Naive thymus-derived CD4-positive, alpha-beta T cell (primary cell): ENCODE results near the gene QKI. TPM values are rescaled to one million over a fixed set of nuclear protein-coding genes. Genes with fewer than 3 reads are reported as not detected.
A peak's percentile ranks its signal among the peaks of the same experiment; 100 is the strongest.

Source experiments
- ATAC-seq: fragments of 150-1000 bp; cut with Tn5 transposase; 2 replicates; pipeline ENCODE4 v1.10.0; 2021; ENCODE audit warnings: mild to moderate bottlenecking, moderate library complexity
- CTCF ChIA-PET: fragments of 350-600 bp; sonication (Branson Sonifier 250); formaldehyde crosslinking; loops from one replicate; lab custom pipeline; 2021; ENCODE audit warnings: antibody characterized with exemption; lab: Charles Lee
- POLR2A ChIA-PET: fragments of 350-600 bp; sonication (Branson Sonifier 250); formaldehyde crosslinking; loops from one replicate; lab custom pipeline; 2021; ENCODE audit warnings: antibody characterized with exemption, inconsistent platforms; lab: Charles Lee
- DNase-seq, 9 donors: peaks; one replicate each; pipeline versions ENCODE4 v3.0.0 to v3.0.0-alpha.2; 2020 to 2022; ENCODE audit warnings: mixed read lengths in 1 of 9
- H3K27ac ChIP-seq: one replicate; pipeline ENCODE4 v1.7.0; 2013; ENCODE audit warnings: mild to moderate bottlenecking, low read depth, low read length, moderate library complexity
- H3K27me3 ChIP-seq, 2 donors: one replicate each; pipeline ENCODE4 v1.7.0; 2013; ENCODE audit warnings: low read length in 2 of 2, mild to moderate bottlenecking in 2 of 2, moderate library complexity in 2 of 2; ENCODE audit not compliant: control insufficient read depth in 2 of 2, insufficient read depth in 2 of 2
- H3K36me3 ChIP-seq, 3 experiments: 1 replicate in 2 of 3; 2 replicates in 1 of 3; pipeline ENCODE4 v1.7.0; 2013; ENCODE audit warnings: low read length in 3 of 3, mild to moderate bottlenecking in 3 of 3, moderate library complexity in 1 of 3; ENCODE audit not compliant: insufficient read depth in 3 of 3, control insufficient read depth in 2 of 3
- H3K4me1 ChIP-seq, 2 donors: one replicate each; pipeline ENCODE4 v1.7.0; 2013; ENCODE audit warnings: low read length in 2 of 2, mild to moderate bottlenecking in 2 of 2, moderate library complexity in 1 of 2; ENCODE audit not compliant: control insufficient read depth in 2 of 2, insufficient read depth in 2 of 2
- H3K4me3 ChIP-seq: 2 replicates; pipeline ENCODE4 v1.7.0; 2013; ENCODE audit warnings: mild to moderate bottlenecking, low read length
- H3K9me3 ChIP-seq, 3 experiments: 1 replicate in 2 of 3; 2 replicates in 1 of 3; pipeline ENCODE4 v1.7.0; 2013; ENCODE audit warnings: low read length in 3 of 3; ENCODE audit not compliant: control insufficient read depth in 2 of 3
- H3K27ac Mint-ChIP-seq, 9 donors: one replicate each; pipeline ENCODE4 v1.8.0; 2020 to 2022; ENCODE audit warnings: mixed read lengths in 9 of 9, mild to moderate bottlenecking in 8 of 9, moderate library complexity in 5 of 9, inconsistent platforms in 2 of 9
- H3K27me3 Mint-ChIP-seq, 5 donors: one replicate each; pipeline ENCODE4 v1.8.0; 2021 to 2022; ENCODE audit warnings: mixed read lengths in 5 of 5, mild to moderate bottlenecking in 1 of 5
- H3K36me3 Mint-ChIP-seq, 5 donors: one replicate each; pipeline ENCODE4 v1.8.0; 2020 to 2022; ENCODE audit warnings: mixed read lengths in 5 of 5, mild to moderate bottlenecking in 3 of 5, inconsistent platforms in 1 of 5
- H3K4me1 Mint-ChIP-seq, 7 donors: one replicate each; pipeline ENCODE4 v1.8.0; 2020 to 2022; ENCODE audit warnings: mixed read lengths in 7 of 7, mild to moderate bottlenecking in 3 of 7, inconsistent platforms in 1 of 7
- H3K4me3 Mint-ChIP-seq, 10 donors: one replicate each; pipeline ENCODE4 v1.8.0; 2020 to 2022; ENCODE audit warnings: mild to moderate bottlenecking in 10 of 10, mixed read lengths in 10 of 10, moderate library complexity in 6 of 10, inconsistent platforms in 2 of 10
- H3K9me3 Mint-ChIP-seq, 11 donors: one replicate each; pipeline ENCODE4 v1.8.0; 2020 to 2022; ENCODE audit warnings: mixed read lengths in 11 of 11, mild to moderate bottlenecking in 4 of 11, inconsistent platforms in 1 of 11, moderate library complexity in 1 of 11
- intact Hi-C, 2 donors: fragments of 100-400 bp; cut with micrococcal nuclease; formaldehyde crosslinking; loops; one replicate each; pipeline ENCODE4 v1.15.1; 2023
- polyA plus RNA-seq, 2 donors: library from polyadenylated mRNA; unstranded; fragments of 300-500 nt; fragmentation: Illumina TruSeq; gene quantifications; one replicate each; pipeline ENCODE4 v1.2.3, GENCODE V29; 2021
- total RNA-seq, 6 experiments: library from RNA in 5 of 6; stranded (reverse) in 5 of 6; gene quantifications; 1 replicate in 5 of 6; 2 replicates in 1 of 6; pipeline ENCODE4 v1.2.3 and lab custom pipeline; 2021 to 2026

Gene QKI
- total and polyA plus RNA-seq, 7 experiments from 2014 or later, result 15.0 to 147 (median 72.5) TPM

GRCh38 chr6:163463795-163464194 is 49.3 kb downstream of the QKI start:
- H3K4me1 Mint-ChIP-seq, result peaks cover 10 to 65% (median 44%) of the 10 kb centered on the region in 7 donors
- Histone ChIP-seq H3K36me3 (no peaks in the 10 kb centered on the region), H3K27ac (no peak overlapping the region), H3K4me3 (no peak overlapping the region), H3K9me3 (no peaks in the 10 kb centered on the region), H3K4me1 (peaks cover 9 to 12% of the 10 kb centered on the region in 2 donors), H3K27me3 (no peaks in the 10 kb centered on the region)
- ATAC-seq (no peak), DNase-seq (no peak)
- H3K27me3 Mint-ChIP-seq, result no peaks in the 10 kb centered on the region
- ChIA-PET POLR2A (no interaction called here), CTCF (interaction anchor here (0.6 kb wide), 1 partner anchor 55 kb away, joined by 3 read pairs; no protein-coding TSS in a partner anchor)
- peaks cover 0 to 1% (median 0%) of the 10 kb centered on the region in 11 donors for H3K9me3 Mint-ChIP-seq
- peak overlapping the region in 1 of 10 donors; percentile 54 for H3K4me3 Mint-ChIP-seq
- peaks cover 3 to 40% (median 20%) of the 10 kb centered on the region in 5 donors for H3K36me3 Mint-ChIP-seq
- intact Hi-C loops, result no loop called here
- no peak overlapping the region for H3K27ac Mint-ChIP-seq

DNA sequence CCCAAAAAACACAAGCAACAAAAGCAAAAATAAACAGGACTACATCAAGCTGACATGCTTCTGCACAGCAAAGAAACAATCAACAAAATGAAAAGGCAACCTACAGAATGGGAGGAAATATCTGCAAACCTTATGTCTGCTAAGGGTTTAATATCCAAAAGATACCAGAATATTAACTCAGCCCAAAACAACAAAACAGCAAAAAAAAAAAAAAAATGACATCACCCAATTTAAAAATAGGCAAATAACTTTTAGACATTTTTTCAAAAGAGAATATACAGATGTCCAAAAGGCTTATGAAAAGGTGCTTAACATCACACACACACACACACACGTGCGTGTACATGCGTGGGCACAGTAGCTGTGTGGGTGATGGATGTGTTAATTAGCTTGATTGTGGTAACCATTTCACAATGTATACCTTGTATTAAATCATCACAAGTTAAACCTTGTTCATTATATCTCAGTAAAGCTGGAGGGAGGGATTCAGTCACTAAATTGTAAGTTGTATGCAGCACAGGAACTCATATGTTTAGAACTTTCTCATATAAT is 52.4 kb downstream of the QKI start:
- Histone ChIP-seq H3K4me1 (no peaks in the 10 kb centered on the region), H3K36me3 (no peaks in the 10 kb centered on the region), H3K27me3 (no peaks in the 10 kb centered on the region), H3K9me3 (peaks cover 0 to 3% (median 0%) of the 10 kb centered on the region in 3 experiments), H3K4me3 (no peak overlapping the region), H3K27ac (no peak overlapping the region)
- Mint-ChIP-seq H3K27ac (no peak overlapping the region), H3K36me3 (peaks cover 25 to 69% (median 48%) of the 10 kb centered on the region in 5 donors), H3K4me3 (no peak overlapping the region), H3K9me3 (peaks cover 1 to 24% (median 12%) of the 10 kb centered on the region in 11 donors), H3K27me3 (no peaks in the 10 kb centered on the region), H3K4me1 (peaks cover 12 to 46% (median 15%) of the 10 kb centered on the region in 7 donors)
- ChIA-PET CTCF (no interaction called here), POLR2A (no interaction called here)
- DNase-seq, result no peak
- no peak for ATAC-seq
- intact Hi-C loops, result no loop called here

DNA sequence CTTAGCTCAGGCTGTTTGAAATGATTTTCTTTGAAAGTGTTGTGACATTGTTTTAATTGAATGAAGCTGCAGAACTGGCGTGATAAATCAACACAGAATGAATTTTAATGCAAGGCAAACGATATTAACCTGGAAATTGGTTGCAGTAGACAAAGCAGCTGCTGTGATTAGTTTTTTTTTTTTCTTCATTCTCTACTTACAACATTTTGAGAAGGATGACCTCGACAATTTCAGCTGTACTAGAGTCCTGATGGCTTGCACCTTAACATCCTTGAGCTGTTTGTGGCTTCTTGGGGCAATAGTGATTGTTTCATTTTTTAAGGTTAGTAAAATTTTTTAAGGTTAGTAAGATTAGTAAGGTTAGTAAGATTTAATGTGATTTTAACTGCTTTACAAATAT is 54.2 kb downstream of the QKI start:
- peaks cover 1 to 24% (median 12%) of the 10 kb centered on the region in 11 donors for H3K9me3 Mint-ChIP-seq
- H3K4me3 ChIP-seq, result no peak overlapping the region
- intact Hi-C loops, result no loop called here
- H3K9me3 ChIP-seq, result peaks cover 0 to 3% (median 0%) of the 10 kb centered on the region in 3 experiments
- H3K4me1 ChIP-seq, result no peaks in the 10 kb centered on the region
- no peak for ATAC-seq
- H3K27me3 ChIP-seq, result no peaks in the 10 kb centered on the region
- peaks cover 12 to 50% (median 25%) of the 10 kb centered on the region in 7 donors for H3K4me1 Mint-ChIP-seq
- CTCF ChIA-PET, result no interaction called here
- no peak overlapping the region for H3K27ac ChIP-seq
- H3K36me3 ChIP-seq, result no peaks in the 10 kb centered on the region
- peaks cover 25 to 57% (median 47%) of the 10 kb centered on the region in 5 donors for H3K36me3 Mint-ChIP-seq
- no peak for DNase-seq
- POLR2A ChIA-PET, result no interaction called here
- H3K27me3 Mint-ChIP-seq, result no peaks in the 10 kb centered on the region
- H3K4me3 Mint-ChIP-seq, result no peak overlapping the region
- H3K27ac Mint-ChIP-seq, result no peak overlapping the region

DNA sequence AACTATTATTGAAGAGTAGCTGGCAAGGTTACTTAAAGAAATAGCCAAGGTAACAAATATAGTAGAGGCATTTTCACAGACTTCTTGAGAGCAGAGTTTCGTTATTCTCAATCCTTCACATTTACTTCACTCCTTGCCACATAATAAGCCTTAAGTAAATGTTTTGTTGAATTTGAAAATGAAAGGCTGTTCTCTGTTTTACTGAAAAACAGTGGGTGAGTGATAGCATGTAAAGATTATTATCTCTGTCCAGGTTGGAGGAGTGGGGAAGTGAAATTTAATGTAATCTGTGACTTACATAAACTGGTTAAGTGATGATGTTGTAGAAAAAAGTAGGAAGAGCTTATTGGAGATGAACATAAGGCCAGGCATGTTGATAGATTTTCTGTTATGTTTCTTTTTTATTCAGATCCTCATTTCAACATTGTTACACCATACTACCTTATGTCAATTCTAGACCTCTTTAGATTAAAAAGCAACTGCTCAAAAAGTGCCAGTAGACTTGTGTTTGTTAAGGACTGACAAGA is 55.0 kb downstream of the QKI start:
- ATAC-seq, result no peak
- DNase-seq, result no peak
- peak overlapping the region in 1 of 9 donors; percentile 34 for H3K27ac Mint-ChIP-seq
- no peaks in the 10 kb centered on the region for H3K27me3 Mint-ChIP-seq
- Histone ChIP-seq H3K9me3 (peaks cover 0 to 3% (median 0%) of the 10 kb centered on the region in 3 experiments), H3K4me3 (no peak overlapping the region), H3K36me3 (no peaks in the 10 kb centered on the region), H3K4me1 (no peaks in the 10 kb centered on the region), H3K27me3 (no peaks in the 10 kb centered on the region), H3K27ac (no peak overlapping the region)
- H3K9me3 Mint-ChIP-seq, result peaks cover 1 to 24% (median 12%) of the 10 kb centered on the region in 11 donors
- peaks cover 14 to 50% (median 26%) of the 10 kb centered on the region in 7 donors for H3K4me1 Mint-ChIP-seq
- peaks cover 25 to 50% (median 43%) of the 10 kb centered on the region in 5 donors for H3K36me3 Mint-ChIP-seq
- ChIA-PET CTCF (interaction anchor here (0.5 kb wide), 1 partner anchor 100 kb away, joined by 3 read pairs; no protein-coding TSS in a partner anchor), POLR2A (interaction anchor here (1.4 kb wide), 1 partner anchor 20 kb away, joined by 4 read pairs; no protein-coding TSS in a partner anchor)
- intact Hi-C loops, result no loop called here
- no peak overlapping the region for H3K4me3 Mint-ChIP-seq

DNA sequence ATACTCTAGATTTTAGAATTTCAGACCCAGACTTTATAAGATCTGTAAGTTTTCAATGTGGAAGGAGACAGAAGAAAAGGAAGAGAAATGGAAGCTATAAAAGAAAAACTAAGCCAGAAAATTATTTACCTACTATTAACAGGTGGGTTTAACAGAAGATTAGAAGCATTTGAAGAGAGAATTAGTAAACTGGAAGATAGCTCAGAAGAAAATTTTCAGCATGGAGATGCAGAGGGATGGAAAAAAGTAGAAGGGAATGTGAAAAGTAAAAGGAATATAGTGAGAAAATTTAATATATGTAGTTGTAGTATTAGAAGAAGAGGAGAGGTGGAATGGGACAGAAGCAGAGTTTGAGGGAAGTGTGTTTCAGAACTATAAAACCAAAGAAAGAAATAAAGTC is 56.1 kb downstream of the QKI start:
- no peaks in the 10 kb centered on the region for H3K36me3 ChIP-seq
- H3K4me3 Mint-ChIP-seq, result no peak overlapping the region
- H3K27me3 ChIP-seq, result no peaks in the 10 kb centered on the region
- H3K4me1 ChIP-seq, result no peaks in the 10 kb centered on the region
- no peak overlapping the region for H3K27ac ChIP-seq
- POLR2A ChIA-PET, result interaction anchor here (1.4 kb wide), 1 partner anchor 21 kb away, joined by 4 read pairs; no protein-coding TSS in a partner anchor
- intact Hi-C loops, result no loop called here
- CTCF ChIA-PET, result no interaction called here
- ATAC-seq, result no peak
- H3K9me3 ChIP-seq, result peaks cover 0 to 3% (median 0%) of the 10 kb centered on the region in 3 experiments
- DNase-seq, result no peak
- H3K27ac Mint-ChIP-seq, result no peak overlapping the region
- H3K36me3 Mint-ChIP-seq, result peaks cover 25 to 42% (median 39%) of the 10 kb centered on the region in 5 donors
- peaks cover 17 to 54% (median 24%) of the 10 kb centered on the region in 7 donors for H3K4me1 Mint-ChIP-seq
- H3K4me3 ChIP-seq, result no peak overlapping the region
- peaks cover 1 to 24% (median 12%) of the 10 kb centered on the region in 11 donors for H3K9me3 Mint-ChIP-seq
- no peaks in the 10 kb centered on the region for H3K27me3 Mint-ChIP-seq

DNA sequence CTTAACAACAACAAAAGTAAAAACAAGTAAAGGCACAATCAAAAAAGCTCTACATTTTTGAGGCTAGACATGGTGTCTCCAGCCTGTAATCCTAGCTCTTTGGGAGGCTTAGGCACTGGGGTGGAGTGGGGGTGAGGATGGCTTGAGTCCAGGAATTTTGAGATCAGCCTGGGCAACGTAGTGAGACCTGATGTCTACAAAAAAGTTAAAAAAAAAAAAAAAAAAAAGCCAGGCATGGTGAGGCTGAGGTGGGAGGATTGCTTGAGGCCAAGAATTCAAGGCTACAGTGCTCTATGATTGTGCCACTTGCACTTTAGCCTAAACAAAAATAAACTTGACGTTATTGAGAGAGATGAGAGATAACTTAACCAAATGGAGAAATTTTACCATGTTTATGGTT is 60.1 kb downstream of the QKI start:
- no peak overlapping the region for H3K4me3 Mint-ChIP-seq
- H3K27ac ChIP-seq, result no peak overlapping the region
- POLR2A ChIA-PET, result no interaction called here
- peaks cover 1 to 18% (median 9%) of the 10 kb centered on the region in 11 donors for H3K9me3 Mint-ChIP-seq
- intact Hi-C loops, result no loop called here
- H3K4me1 ChIP-seq, result no peaks in the 10 kb centered on the region
- H3K4me1 Mint-ChIP-seq, result peaks cover 6 to 44% (median 22%) of the 10 kb centered on the region in 7 donors
- H3K36me3 Mint-ChIP-seq, result peaks cover 18 to 54% (median 30%) of the 10 kb centered on the region in 5 donors
- no peak overlapping the region for H3K27ac Mint-ChIP-seq
- peaks cover 0 to 4% (median 0%) of the 10 kb centered on the region in 3 experiments for H3K36me3 ChIP-seq
- CTCF ChIA-PET, result no interaction called here
- no peaks in the 10 kb centered on the region for H3K27me3 ChIP-seq
- H3K27me3 Mint-ChIP-seq, result no peaks in the 10 kb centered on the region
- ATAC-seq (no peak), DNase-seq (no peak)
- peaks cover 0 to 3% (median 0%) of the 10 kb centered on the region in 3 experiments for H3K9me3 ChIP-seq
- no peak overlapping the region for H3K4me3 ChIP-seq
